ENCODE results near the gene RHBDL1.

RHBDL1 gene

DNA sequence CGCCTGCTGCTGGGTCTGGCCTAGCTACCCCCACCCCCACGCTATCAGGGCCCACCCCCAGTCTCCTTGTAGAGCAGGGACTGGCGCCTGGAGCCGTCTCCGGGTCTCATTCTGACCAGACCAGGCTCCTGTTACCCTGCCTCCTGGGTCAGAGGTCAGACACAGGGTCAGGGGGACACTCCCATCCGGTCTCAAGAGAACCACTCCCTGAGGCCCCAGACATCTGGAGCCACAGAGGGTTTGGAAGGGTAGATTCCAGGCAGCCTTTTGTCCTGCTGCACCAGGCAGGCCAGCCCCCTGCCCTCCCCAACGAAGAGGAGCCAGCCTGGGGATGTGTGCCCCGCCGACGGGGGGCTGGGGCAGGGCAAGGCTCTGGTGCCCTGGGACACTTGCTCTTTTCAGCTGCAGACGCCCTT is 45.6 kb upstream of the RHBDL1 start:
- peak overlapping the region; percentile 3 to 57 for H3K4me3 ChIP-seq (ENCODE audit: low read length in 2 of 2)
- peak; percentile 93 for DNase-seq (ENCODE audit: low spot score)
- H3K4me2 ChIP-seq (ENCODE audit: insufficient read depth, low read length, poor library complexity, severe bottlenecking) = peak overlapping the region; percentile 90

DNA sequence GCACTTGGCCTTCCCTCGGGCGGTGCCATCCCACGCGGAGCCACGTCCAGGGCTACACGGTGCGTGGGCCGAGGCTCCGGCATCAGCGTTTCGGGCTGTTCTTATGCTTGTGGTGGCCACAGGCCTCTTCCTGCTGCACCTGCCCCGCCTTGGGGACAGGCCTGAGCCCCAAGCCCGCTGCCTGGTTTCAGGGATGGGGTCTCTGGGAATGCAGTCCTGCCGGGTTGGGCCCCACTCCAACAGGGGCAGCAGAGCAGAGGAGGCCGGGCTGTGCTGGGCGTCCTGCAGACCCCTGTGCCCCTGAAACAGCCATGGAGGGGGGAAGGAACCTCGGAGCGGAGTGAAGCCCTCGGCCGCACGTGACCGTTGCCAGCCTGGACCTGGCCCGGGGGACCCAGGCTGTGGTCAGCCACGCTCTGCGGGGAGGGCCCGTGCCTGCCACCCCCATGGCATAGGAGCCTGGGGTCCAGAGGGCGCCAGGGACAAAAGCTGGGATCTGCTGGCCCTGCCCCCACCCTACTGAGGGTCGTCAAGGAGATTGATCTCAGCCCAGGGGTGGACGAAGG is 45.1 kb upstream of the RHBDL1 start:
- H4K91ac ChIP-seq (ENCODE audit: low read depth, low read length, poor library complexity) = peak overlapping the region; percentile 97
- peak overlapping the region; percentile 3 to 57 for H3K4me3 ChIP-seq (ENCODE audit: low read length in 2 of 2)
- peak overlapping the region; percentile 99 for H2BK5ac ChIP-seq (ENCODE audit: low read length)
- no peaks in the 10 kb centered on the region for H3K9me3 ChIP-seq (replicated peaks in 1 of 2; ENCODE audit: control insufficient read depth in 2 of 2, insufficient read depth in 1 of 2, low read depth in 1 of 2, low read length in 2 of 2)
- peak overlapping the region; percentile 31 for H2AFZ ChIP-seq (ENCODE audit: low read length)
- H3K4me1 ChIP-seq (ENCODE audit: control insufficient read depth in 2 of 2, insufficient read depth in 1 of 2, low read depth in 1 of 2, low read length in 2 of 2) = peaks cover 25 to 32% of the 10 kb centered on the region in 2 donors
- H3K14ac ChIP-seq (ENCODE audit: low read length) = peak overlapping the region; percentile 84
- H3K4ac ChIP-seq (ENCODE audit: low read length) = peak overlapping the region; percentile 90
- H3K9ac ChIP-seq (ENCODE audit: low read depth, low read length, poor library complexity) = peak overlapping the region; percentile 89
- no CpG with 5 or more reads among the region's 29 CpGs for WGBS, 2 donors (ENCODE audit: extremely low coverage in 2 of 2, insufficient read length in 2 of 2, insufficient replicate concordance in 1 of 2)
- H2AK5ac ChIP-seq (ENCODE audit: low read depth, low read length) = peak overlapping the region; percentile 95
- H3K23ac ChIP-seq (ENCODE audit: low read depth, low read length, poor library complexity) = peak overlapping the region; percentile 80
- peak overlapping the region; percentile 100 for H3K18ac ChIP-seq (ENCODE audit: low read length)
- H2BK12ac ChIP-seq (ENCODE audit: low read length) = peak overlapping the region; percentile 18
- H3K79me1 ChIP-seq (ENCODE audit: low read depth, low read length) = peaks cover 17% of the 10 kb centered on the region
- peak overlapping the region; percentile 97 for H4K8ac ChIP-seq (ENCODE audit: low read depth, low read length)
- H2BK15ac ChIP-seq (ENCODE audit: low read length) = peak overlapping the region; percentile 87
- peak overlapping the region; percentile 99 for H3K27ac ChIP-seq (replicated peaks; ENCODE audit: low read length)
- H3K36me3 ChIP-seq (replicated peaks in 1 of 2; ENCODE audit: control insufficient read depth in 2 of 2, insufficient read depth in 2 of 2, low read length in 2 of 2) = peaks cover 15 to 56% of the 10 kb centered on the region in 2 donors
- no peak for DNase-seq (ENCODE audit: low spot score)
- H2BK120ac ChIP-seq (ENCODE audit: low read depth, low read length) = peak overlapping the region; percentile 95
- peak overlapping the region; percentile 90 for H3K4me2 ChIP-seq (ENCODE audit: insufficient read depth, low read length, poor library complexity, severe bottlenecking)
- peaks cover 0 to 1% (median 0%) of the 10 kb centered on the region in 3 experiments for H3K27me3 ChIP-seq (ENCODE audit: control insufficient read depth in 3 of 3, insufficient read depth in 3 of 3, low read depth in 1 of 3, low read length in 3 of 3)

More for the DNA sequence above, 45.6 kb upstream of the RHBDL1 start:
- no CpG with 5 or more reads among the region's 11 CpGs for WGBS, 2 donors (ENCODE audit: extremely low coverage in 2 of 2, insufficient read length in 2 of 2, insufficient replicate concordance in 1 of 2)
- peak overlapping the region; percentile 100 for H3K18ac ChIP-seq (ENCODE audit: low read length)
- H2BK120ac ChIP-seq (ENCODE audit: low read depth, low read length) = peak overlapping the region; percentile 95
- H3K4me1 ChIP-seq (ENCODE audit: control insufficient read depth in 2 of 2, insufficient read depth in 1 of 2, low read depth in 1 of 2, low read length in 2 of 2) = peaks cover 25 to 31% of the 10 kb centered on the region in 2 donors
- H3K27me3 ChIP-seq (ENCODE audit: control insufficient read depth in 3 of 3, insufficient read depth in 3 of 3, low read depth in 1 of 3, low read length in 3 of 3) = peaks cover 0 to 1% (median 0%) of the 10 kb centered on the region in 3 experiments
- peaks cover 12% of the 10 kb centered on the region for H3K79me1 ChIP-seq (ENCODE audit: low read depth, low read length)
- H2BK15ac ChIP-seq (ENCODE audit: low read length) = peak overlapping the region; percentile 88
- peak overlapping the region; percentile 97 for H4K91ac ChIP-seq (ENCODE audit: low read depth, low read length, poor library complexity)
- H3K36me3 ChIP-seq (replicated peaks in 1 of 2; ENCODE audit: control insufficient read depth in 2 of 2, insufficient read depth in 2 of 2, low read length in 2 of 2) = peaks cover 15 to 55% of the 10 kb centered on the region in 2 donors
- H2AK5ac ChIP-seq (ENCODE audit: low read depth, low read length) = peak overlapping the region; percentile 99
- H4K8ac ChIP-seq (ENCODE audit: low read depth, low read length) = peak overlapping the region; percentile 97
- H3K14ac ChIP-seq (ENCODE audit: low read length) = peak overlapping the region; percentile 84
- H3K23ac ChIP-seq (ENCODE audit: low read depth, low read length, poor library complexity) = peak overlapping the region; percentile 80
- H3K9ac ChIP-seq (ENCODE audit: low read depth, low read length, poor library complexity) = peak overlapping the region; percentile 89
- H3K27ac ChIP-seq (replicated peaks; ENCODE audit: low read length) = peak overlapping the region; percentile 99
- H2AFZ ChIP-seq (ENCODE audit: low read length) = peak overlapping the region; percentile 81
- peak overlapping the region; percentile 90 for H3K4ac ChIP-seq (ENCODE audit: low read length)
- no peaks in the 10 kb centered on the region for H3K9me3 ChIP-seq (replicated peaks in 1 of 2; ENCODE audit: control insufficient read depth in 2 of 2, insufficient read depth in 1 of 2, low read depth in 1 of 2, low read length in 2 of 2)
- H2BK12ac ChIP-seq (ENCODE audit: low read length) = peak overlapping the region; percentile 18
- H2BK5ac ChIP-seq (ENCODE audit: low read length) = peak overlapping the region; percentile 99

DNA sequence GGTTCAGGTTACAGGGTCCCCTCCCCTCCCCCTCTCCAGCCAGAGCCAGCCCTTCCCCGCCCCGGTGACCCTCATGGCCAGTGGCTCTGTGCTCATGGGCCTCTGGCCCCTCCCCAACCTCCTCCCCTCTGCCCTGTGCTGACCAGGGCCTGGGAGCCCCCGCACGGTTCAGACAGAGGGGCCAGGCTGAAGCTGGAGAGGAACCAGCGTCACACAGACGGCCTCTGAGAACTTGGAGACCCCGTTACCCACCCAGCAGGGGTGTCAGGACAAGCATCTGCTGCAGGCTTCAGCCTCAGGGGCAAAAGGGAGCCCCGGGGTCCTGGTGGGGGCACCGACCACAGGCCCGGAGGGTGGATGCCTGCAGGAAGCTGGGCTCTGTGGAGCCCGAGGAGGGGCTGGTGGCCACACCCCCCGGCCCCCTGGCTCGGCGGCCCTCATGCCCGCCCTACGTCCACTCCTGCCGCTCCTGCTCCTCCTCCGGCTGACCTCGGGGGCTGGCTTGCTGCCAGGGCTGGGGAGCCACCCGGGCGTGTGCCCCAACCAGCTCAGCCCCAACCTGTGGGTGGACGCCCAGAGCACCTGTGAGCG is 44.6 kb upstream of the RHBDL1 start, which contains the start of gene WFIKKN1:
TSS of gene WFIKKN1 (plus strand) at position 171 of the 591 bp plus-strand sequence. CDS start at position 440, 269 bp downstream.
- Histone ChIP-seq H2BK5ac (ENCODE audit: low read length) (peak within 1 kb of the TSS; percentile 99), H3K27me3 (ENCODE audit: control insufficient read depth in 3 of 3, insufficient read depth in 3 of 3, low read depth in 1 of 3, low read length in 3 of 3) (peaks cover 0 to 1% (median 0%) of the 10 kb centered on the region in 3 experiments), H3K23ac (ENCODE audit: low read depth, low read length, poor library complexity) (peak within 1 kb of the TSS; percentile 85), H2AK5ac (ENCODE audit: low read depth, low read length) (peak within 1 kb of the TSS; percentile 100), H3K9ac (ENCODE audit: low read depth, low read length, poor library complexity) (peak within 1 kb of the TSS; percentile 96), H3K4me1 (ENCODE audit: control insufficient read depth in 2 of 2, insufficient read depth in 1 of 2, low read depth in 1 of 2, low read length in 2 of 2) (peaks cover 28 to 35% of the 10 kb centered on the region in 2 donors), H3K4me3 (ENCODE audit: low read length in 2 of 2) (peak within 1 kb of the TSS; percentile 57 to 79), H3K36me3 (replicated peaks in 1 of 2; ENCODE audit: control insufficient read depth in 2 of 2, insufficient read depth in 2 of 2, low read length in 2 of 2) (peaks cover 15 to 50% of the 10 kb centered on the region in 2 donors), H3K9me3 (replicated peaks in 1 of 2; ENCODE audit: control insufficient read depth in 2 of 2, insufficient read depth in 1 of 2, low read depth in 1 of 2, low read length in 2 of 2) (no peaks in the 10 kb centered on the region), H2BK12ac (ENCODE audit: low read length) (peak within 1 kb of the TSS; percentile 99), H2AFZ (ENCODE audit: low read length) (peak within 1 kb of the TSS; percentile 83), H3K4ac (ENCODE audit: low read length) (peak within 1 kb of the TSS; percentile 95), H4K91ac (ENCODE audit: low read depth, low read length, poor library complexity) (peak within 1 kb of the TSS; percentile 97), H4K8ac (ENCODE audit: low read depth, low read length) (peak within 1 kb of the TSS; percentile 97), H3K18ac (ENCODE audit: low read length) (peak within 1 kb of the TSS; percentile 100), H3K79me1 (ENCODE audit: low read depth, low read length) (peaks cover 20% of the 10 kb centered on the region), H2BK120ac (ENCODE audit: low read depth, low read length) (peak within 1 kb of the TSS; percentile 95), H3K27ac (replicated peaks; ENCODE audit: low read length) (peak within 1 kb of the TSS; percentile 99), H2BK15ac (ENCODE audit: low read length) (peak within 1 kb of the TSS; percentile 87), H3K14ac (ENCODE audit: low read length) (peak within 1 kb of the TSS; percentile 84), H3K4me2 (ENCODE audit: insufficient read depth, low read length, poor library complexity, severe bottlenecking) (peak within 1 kb of the TSS; percentile 90)
- peak; percentile 93 for DNase-seq (ENCODE audit: low spot score)
- no CpG with 5 or more reads among the region's 23 CpGs for WGBS, 2 donors (ENCODE audit: extremely low coverage in 2 of 2, insufficient read length in 2 of 2, insufficient replicate concordance in 1 of 2)

Measured in neuronal stem cell (in vitro differentiated cells).